ENCODE results near the gene B9D1.

- TF ChIP-seq GATA2 (IDR thresholded peaks at IDR 0.05; ENCODE audit: low read depth, low read length) (no peak), GATA3 (IDR thresholded peaks at IDR 0.05; ENCODE audit: low read depth, low read length) (no peak)
Observed at GRCh38 chr17:19335951-19336631, 26.4 kb downstream of the B9D1 start.

All from SH-SY5Y (cell line).